RWPE1 (cell line): ENCODE measurements around the gene ZMYND8.
"Not testable (repeated sequence)": the region's sequence is repeated elsewhere in the genome, so short reads cannot be mapped to it uniquely, and the experiment has no call there.

Experiments used
- CTCF ChIA-PET: fragments of 350-600 bp; sonication (Branson Sonifier 250); formaldehyde crosslinking; extraction: SDS; loops from one replicate; lab custom pipeline; 2021; lab: Yijun Ruan, JAX
- POLR2A ChIA-PET: fragments of 400-600 bp; formaldehyde crosslinking; extraction: SDS; loops from one replicate; lab custom pipeline; 2020; ENCODE audit warnings: antibody characterized with exemption; ENCODE audit not compliant: low non-redundant PET; lab: Yijun Ruan, JAX
- DNase-seq: peaks from one replicate; pipeline ENCODE4 v3.0.0; 2012; ENCODE audit warnings: low spot score
- H3K27ac ChIP-seq: fragments of 450-650 bp; 2 replicates; pipeline ENCODE4 v1.5.1; 2017
- CTCF ChIP-seq: fragments of 450-650 bp; conservative IDR thresholded peaks from 2 replicates; pipeline ENCODE4 v1.5.1; 2017; ENCODE audit warnings: low read depth, mild to moderate bottlenecking

ZMYND8 gene

GRCh38 chr20:47208534-47209174, 147.8 kb downstream of the ZMYND8 start:
- CTCF ChIA-PET, result no interaction called here
- peak overlapping the region; percentile 51 for H3K27ac ChIP-seq
- no peak for DNase-seq
- POLR2A ChIA-PET, result interaction anchor here (0.7 kb wide), 1 partner anchor 319 kb away, joined by 3 read pairs; no protein-coding TSS in a partner anchor
- TF ChIP-seq CTCF, result no peak

DNA sequence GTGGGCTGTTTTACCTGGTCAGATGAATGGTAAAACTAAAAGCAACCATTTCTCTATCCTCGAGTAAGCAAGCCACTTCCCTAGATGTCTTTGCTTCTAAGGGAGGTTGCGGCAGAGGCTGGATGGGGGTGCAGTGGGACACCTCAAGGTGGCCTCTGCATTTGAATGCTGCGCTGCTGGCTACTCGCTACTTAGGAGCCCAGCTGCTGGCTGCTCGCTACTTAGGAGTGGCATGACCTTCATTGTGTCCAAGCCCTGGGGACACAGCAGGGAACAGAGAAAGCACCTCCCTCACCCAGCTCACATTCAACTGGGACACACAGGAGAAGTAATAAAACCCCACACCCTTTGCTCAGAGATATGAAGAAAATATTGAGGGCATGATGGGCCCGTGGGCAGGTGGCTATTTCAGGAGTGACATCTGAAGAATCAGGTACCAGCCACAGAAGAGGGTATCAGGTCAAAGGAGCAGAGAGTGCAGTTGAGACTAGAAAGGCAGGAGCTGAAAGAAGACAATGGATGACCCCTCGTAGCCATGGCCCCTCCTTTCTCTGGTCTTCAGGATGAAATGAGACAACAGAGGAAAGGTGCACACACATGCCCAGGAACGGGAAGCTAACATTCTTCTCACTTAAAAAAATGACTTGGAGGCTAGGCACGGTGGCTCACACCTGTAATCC, 149.4 kb downstream of the ZMYND8 start:
- peak overlapping the region; percentile 51 for H3K27ac ChIP-seq
- POLR2A ChIA-PET, result no interaction called here
- TF ChIP-seq CTCF, result no peak
- CTCF ChIA-PET, result interaction anchor here (0.5 to 4.7 kb wide), 3 partner anchors 157 to 214 kb away, joined by 3 to 50 read pairs (median 6); no protein-coding TSS in a partner anchor
- DNase-seq, result no peak

- CTCF ChIA-PET, result interaction anchor here (0.7 to 4.7 kb wide), 3 partner anchors 25 to 177 kb away, joined by 3 to 50 read pairs (median 4); no protein-coding TSS in a partner anchor
- DNase-seq, POLR2A ChIA-PET: not testable (repeated sequence)
- peak overlapping the region; percentile 51 for H3K27ac ChIP-seq
These were observed 149.9 kb downstream of the ZMYND8 start for GRCh38 chr20:47206552-47206951.

DNA sequence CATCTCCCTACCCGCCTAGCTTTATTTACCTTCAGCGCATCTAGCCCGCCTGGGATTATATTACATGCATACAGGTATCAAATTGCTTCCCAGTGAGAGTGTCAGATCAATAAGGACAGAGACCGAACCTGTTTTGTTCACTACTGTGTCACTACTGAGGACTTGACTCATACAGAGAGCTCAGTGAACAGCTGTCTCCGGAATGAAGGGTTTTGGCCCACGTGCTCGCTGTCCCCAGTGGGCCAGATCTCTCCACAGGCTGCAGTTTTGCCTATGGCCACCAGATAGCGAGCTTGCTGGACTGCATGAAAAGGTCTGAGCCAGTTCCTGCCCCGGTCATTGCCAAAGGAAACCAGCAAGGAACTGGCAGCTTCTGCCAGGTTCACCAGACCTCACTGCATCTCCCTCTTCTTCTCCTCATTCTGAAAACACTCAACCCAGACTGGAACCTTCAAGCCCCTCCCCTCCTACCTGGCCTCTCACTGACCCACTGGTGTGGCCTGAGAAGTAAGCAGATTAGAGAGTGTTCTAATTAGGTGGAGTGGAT, 150.8 kb downstream of the ZMYND8 start:
- H3K27ac ChIP-seq, result peak overlapping the region; percentile 51
- CTCF ChIA-PET, result interaction anchor here (0.6 to 4.7 kb wide), 15 partner anchors 9 to 467 kb away, joined by 3 to 50 read pairs (median 3); no protein-coding TSS in a partner anchor
- DNase-seq, result peak; percentile 71
- TF ChIP-seq CTCF, result peak; percentile 82
- POLR2A ChIA-PET, result no interaction called here

DNA sequence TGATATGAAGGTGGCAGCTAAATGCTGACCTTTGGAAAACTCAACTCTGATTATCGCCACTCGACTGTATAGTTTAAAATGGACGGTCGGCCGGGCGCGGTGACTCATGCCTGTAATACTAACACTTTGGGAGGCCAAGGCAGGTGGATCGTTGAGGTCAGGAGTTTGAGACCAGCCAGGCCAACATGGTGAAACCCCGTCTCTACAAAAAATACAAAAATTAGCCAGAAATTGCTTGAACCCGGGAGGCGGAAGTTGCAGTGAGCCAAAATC, 151.7 kb downstream of the ZMYND8 start:
- POLR2A ChIA-PET, DNase-seq: not testable (repeated sequence)
- H3K27ac ChIP-seq, result peak overlapping the region; percentile 1; the same call in 1 of the 2 replicates
- CTCF ChIA-PET, result interaction anchor here (0.7 to 4.7 kb wide), 9 partner anchors 9 to 450 kb away, joined by 3 to 50 read pairs (median 3); no protein-coding TSS in a partner anchor

DNA sequence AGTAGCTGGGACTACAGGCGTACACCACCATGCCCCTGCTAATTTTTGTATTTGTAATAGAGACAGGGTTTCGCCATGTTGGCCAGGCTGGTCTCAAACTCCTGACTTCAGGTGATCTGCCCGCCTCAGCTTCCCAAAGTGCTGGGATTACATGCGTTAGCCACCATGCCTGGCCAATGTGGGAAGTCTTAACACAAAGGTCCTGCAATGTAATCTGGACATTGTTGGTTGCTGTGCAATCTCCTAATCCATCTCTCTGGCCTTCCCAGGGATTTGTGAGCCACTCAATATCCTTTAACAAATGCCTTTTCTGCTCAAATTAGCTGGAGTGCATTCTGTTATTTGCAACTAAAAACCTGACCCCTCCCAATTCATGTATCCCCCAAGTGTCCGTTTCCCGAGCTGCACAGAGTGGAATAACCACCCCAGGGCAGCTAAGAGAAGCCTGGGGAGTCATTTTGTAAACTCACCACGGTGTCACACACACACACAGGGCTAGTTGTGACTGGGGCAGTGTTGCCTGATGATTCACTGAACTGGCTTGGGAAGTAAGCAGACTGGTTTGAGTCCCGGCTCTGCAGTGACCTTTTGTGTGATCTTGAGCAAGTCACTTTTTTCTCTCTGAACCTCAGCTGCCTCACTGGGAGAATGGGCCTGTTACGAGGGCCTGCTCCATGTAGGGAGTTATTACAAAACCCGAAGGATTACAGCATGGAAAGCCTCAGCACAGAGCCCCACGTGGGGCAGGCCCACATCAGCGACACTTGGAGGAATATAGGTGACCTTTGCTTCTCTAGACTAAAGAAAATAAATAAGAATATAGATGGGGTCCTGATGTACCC, 152.3 kb downstream of the ZMYND8 start:
- ChIA-PET CTCF (interaction anchor here (0.7 to 4.7 kb wide), 6 partner anchors 8 to 180 kb away, joined by 3 to 50 read pairs (median 4); no protein-coding TSS in a partner anchor), POLR2A (interaction anchor here (0.6 kb wide), 1 partner anchor 301 kb away, joined by 5 read pairs; no protein-coding TSS in a partner anchor)
- no peak for TF ChIP-seq CTCF
- DNase-seq, result peak; percentile 79
- peak overlapping the region; percentile 1; the same call in 1 of the 2 replicates for H3K27ac ChIP-seq
